CD4-positive, alpha-beta T cell treated with Interleukin-6 for 4 hours (primary cell): ENCODE measurements around the gene ZC3H7B.
"Not testable (repeated sequence)": the region's sequence is repeated elsewhere in the genome, so short reads cannot be mapped to it uniquely, and the experiment has no call there.

ENCODE experiments used
- DNase-seq: peaks from one replicate; pipeline ENCODE4 v3.0.0-alpha.2; 2020; ENCODE audit warnings: mixed read lengths

The ZC3H7B gene

GRCh38 chr22:41394012-41394356 is 92.7 kb downstream of the ZC3H7B start:
- DNase-seq: no peak

GRCh38 chr22:41395531-41396240 is 94.4 kb downstream of the ZC3H7B start:
- no peak for DNase-seq

GRCh38 chr22:41397143-41397811 is 96.0 kb downstream of the ZC3H7B start:
- DNase-seq: no peak

GRCh38 chr22:41398921-41399320 is 97.6 kb downstream of the ZC3H7B start:
- no peak for DNase-seq

- no peak for DNase-seq
These were observed 100.7 kb downstream of the ZC3H7B start for GRCh38 chr22:41401781-41402648.

- not testable (repeated sequence) for DNase-seq
These were observed 101.5 kb downstream of the ZC3H7B start for GRCh38 chr22:41402851-41403250.

- peak; percentile 87 for DNase-seq
These were observed 102.4 kb downstream of the ZC3H7B start for GRCh38 chr22:41403532-41404318.

GRCh38 chr22:41405588-41405987 is 104.3 kb downstream of the ZC3H7B start:
- no peak for DNase-seq

GRCh38 chr22:41406410-41406809 is 105.1 kb downstream of the ZC3H7B start:
- DNase-seq: no peak

- DNase-seq: no peak
These were observed 106.1 kb downstream of the ZC3H7B start for GRCh38 chr22:41407433-41407832.

GRCh38 chr22:41408665-41409064 is 107.3 kb downstream of the ZC3H7B start:
- DNase-seq: no peak
